HG03571 (cell line): ENCODE measurements around the gene DHX40.
A peak's percentile ranks its signal among the peaks of the same experiment; 100 is the strongest.
"Not testable (repeated sequence)": the region's sequence is repeated elsewhere in the genome, so short reads cannot be mapped to it uniquely, and the experiment has no call there.

ENCODE experiments used
- ATAC-seq: cut with Tn5 transposase; IDR thresholded peaks from one replicate; pipeline ENCODE4 v1.9.1; 2021; ENCODE audit not compliant: unreplicated experiment

Gene DHX40, protein sequence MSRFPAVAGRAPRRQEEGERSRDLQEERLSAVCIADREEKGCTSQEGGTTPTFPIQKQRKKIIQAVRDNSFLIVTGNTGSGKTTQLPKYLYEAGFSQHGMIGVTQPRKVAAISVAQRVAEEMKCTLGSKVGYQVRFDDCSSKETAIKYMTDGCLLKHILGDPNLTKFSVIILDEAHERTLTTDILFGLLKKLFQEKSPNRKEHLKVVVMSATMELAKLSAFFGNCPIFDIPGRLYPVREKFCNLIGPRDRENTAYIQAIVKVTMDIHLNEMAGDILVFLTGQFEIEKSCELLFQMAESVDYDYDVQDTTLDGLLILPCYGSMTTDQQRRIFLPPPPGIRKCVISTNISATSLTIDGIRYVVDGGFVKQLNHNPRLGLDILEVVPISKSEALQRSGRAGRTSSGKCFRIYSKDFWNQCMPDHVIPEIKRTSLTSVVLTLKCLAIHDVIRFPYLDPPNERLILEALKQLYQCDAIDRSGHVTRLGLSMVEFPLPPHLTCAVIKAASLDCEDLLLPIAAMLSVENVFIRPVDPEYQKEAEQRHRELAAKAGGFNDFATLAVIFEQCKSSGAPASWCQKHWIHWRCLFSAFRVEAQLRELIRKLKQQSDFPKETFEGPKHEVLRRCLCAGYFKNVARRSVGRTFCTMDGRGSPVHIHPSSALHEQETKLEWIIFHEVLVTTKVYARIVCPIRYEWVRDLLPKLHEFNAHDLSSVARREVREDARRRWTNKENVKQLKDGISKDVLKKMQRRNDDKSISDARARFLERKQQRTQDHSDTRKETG

GRCh38 chr17:59565171-59565958 is at the start of gene DHX40:
Gene DHX40 (plus strand): TSS chr17:59565610. CDS start chr17:59565672, 62 bp downstream.
- peak; percentile 77 for ATAC-seq

DNA sequence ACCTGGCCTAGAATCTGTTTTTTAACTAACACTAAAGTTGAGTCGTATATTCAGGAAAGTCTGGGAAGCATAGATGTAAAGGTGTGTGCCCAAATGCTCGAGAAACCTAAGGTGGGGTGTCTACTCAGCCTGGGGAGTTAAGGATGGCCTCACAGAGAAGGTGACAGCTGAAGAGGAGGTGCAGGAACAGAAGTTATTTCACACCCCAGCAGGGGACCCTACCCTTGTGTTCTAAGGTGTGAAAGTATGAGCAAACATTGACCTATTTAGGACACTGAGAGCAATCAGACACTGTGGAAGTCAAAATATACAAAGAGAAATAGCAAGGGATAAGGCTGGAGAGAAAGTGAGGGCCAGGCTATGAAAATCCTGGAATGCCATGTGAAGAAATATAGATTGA is 49.0 kb upstream of the DHX40 start:
- no peak for ATAC-seq

GRCh38 chr17:59519132-59519531 is 46.3 kb upstream of the DHX40 start:
- no peak for ATAC-seq

GRCh38 chr17:59520251-59520650 is 45.2 kb upstream of the DHX40 start:
- no peak for ATAC-seq

GRCh38 chr17:59521465-59522126 is 43.8 kb upstream of the DHX40 start:
- ATAC-seq, result no peak

DNA sequence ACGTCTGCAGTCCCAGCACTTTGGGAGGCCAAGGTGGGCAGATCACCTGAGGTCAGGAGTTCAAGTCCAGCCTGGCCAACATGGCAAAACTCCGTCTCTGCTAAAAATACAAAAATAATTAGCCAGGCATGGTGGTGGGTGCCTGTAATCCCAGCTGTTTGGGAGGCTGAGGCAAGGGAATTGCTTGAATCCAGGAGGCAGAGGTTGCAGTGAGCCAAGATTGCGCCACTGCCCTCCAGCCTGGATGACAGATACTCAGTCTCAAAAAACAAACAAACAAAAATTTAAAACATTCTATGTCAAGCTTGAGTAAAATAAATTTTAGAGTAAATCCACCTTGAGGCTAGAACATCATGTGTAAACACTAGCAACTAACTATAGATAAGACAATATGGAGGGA is 40.5 kb upstream of the DHX40 start:
- not testable (repeated sequence) for ATAC-seq

- no peak for ATAC-seq
Measured at GRCh38 chr17:59525668-59526067, 39.7 kb upstream of the DHX40 start.

DNA sequence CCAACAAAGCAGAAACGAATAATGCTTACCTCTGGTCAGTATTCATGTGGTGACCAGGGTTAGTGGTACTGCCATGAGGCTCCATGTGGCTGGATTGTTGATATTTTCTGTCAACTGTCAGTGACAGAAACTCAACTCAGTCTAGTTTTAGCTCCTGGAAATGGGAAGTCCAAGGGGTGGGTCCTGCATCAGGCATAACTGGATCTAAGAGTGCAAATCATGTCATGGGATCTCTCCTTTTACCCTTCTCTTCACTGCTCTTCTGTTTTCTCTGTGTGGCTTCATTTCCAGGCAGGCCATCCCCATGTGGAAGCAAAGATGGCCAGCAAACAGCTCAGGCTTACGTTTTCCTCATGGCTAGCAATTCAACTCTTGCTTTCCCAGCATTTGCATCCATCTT is 39.0 kb upstream of the DHX40 start:
- ATAC-seq, result no peak

- ATAC-seq, result no peak
Measured at GRCh38 chr17:59527325-59527917, 38.0 kb upstream of the DHX40 start.

GRCh38 chr17:59527931-59528330 is 37.5 kb upstream of the DHX40 start:
- no peak for ATAC-seq

GRCh38 chr17:59530531-59530930 is 34.9 kb upstream of the DHX40 start:
- no peak for ATAC-seq

DNA sequence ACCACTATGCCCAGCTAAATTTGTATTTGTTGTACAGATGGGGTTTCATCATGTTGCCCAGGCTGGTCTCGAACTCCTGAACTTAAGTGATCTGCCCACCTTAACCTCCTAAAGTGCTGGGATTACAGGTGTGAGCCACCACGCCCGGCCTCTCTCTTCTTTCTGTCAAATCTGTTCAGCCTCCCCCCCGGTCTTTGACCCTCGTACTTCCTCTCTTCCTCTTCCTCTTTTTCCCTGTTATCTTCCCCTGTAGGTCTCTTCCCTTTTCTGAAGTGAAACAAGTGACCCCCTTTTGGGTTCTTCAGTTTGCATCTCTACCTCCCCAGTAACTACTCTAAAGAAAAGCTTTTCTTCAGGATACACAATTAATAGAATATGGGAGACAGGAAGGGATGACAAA is 31.7 kb upstream of the DHX40 start:
- ATAC-seq, result no peak

DNA sequence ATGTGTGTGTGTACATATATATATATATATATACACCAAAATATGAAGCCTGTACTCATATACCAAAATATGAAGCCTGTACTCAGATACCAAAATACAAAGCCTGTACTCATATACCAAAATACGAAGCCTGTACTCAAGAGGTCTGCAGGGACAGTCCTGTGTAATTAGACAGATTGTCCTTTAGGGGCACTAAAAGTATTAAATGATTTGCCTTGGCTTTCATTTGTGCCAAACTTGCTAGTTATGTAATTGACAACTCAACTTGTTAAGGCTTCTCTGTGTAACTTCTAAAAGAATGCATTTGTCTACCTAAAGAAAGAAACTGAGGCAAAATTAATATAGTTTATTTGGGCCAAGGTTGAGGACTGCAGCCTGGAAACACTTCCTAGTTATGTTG is 30.8 kb upstream of the DHX40 start:
- no peak for ATAC-seq

GRCh38 chr17:59538195-59538909 is 27.1 kb upstream of the DHX40 start:
- no peak for ATAC-seq

- no peak for ATAC-seq
Measured at GRCh38 chr17:59542960-59543635, 22.3 kb upstream of the DHX40 start.

DNA sequence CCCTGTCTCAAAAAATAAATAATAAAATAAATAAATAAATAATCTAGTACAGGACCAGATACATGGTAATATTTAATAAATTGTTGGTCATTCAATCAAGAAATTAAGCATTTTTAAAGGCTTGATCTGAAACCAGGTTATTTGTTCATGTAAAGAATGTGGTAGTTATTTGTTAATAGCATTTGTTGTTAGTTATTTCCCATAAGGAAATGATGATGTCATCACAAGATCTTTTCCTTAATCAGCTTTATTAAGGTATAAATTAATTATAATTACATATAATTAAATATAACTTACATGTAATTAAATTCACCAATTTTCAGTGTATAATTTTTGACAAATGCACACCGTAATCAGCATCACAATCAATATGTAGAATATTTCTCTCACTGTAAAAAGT is 19.5 kb upstream of the DHX40 start:
- no peak for ATAC-seq

GRCh38 chr17:59547131-59547915 is 18.1 kb upstream of the DHX40 start:
- no peak for ATAC-seq

DNA sequence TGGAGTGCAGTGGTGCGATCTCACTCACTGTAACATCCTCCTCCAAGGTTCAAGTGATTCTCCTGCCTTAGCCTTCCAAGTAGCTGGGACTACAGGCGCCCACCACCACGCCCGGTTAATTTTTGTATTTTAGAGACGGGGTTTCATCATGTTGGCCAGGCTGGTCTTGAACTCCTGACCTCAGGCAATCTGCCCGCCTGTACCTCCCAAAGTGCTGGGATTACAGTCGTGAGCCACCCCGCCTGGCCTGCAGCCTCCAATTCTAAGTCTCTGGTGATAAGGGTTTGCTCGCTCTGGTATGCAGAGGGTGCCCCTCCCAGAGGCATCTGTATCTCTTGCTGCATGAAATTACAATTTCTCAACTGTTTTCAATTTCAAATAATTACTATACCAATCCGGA is 16.4 kb upstream of the DHX40 start:
- ATAC-seq, result not testable (repeated sequence)

- ATAC-seq, result no peak
Measured at GRCh38 chr17:59550703-59551102, 14.7 kb upstream of the DHX40 start.
